ENCODE measurements around the gene SIGLEC5. TPM values are rescaled to one million over a fixed set of nuclear protein-coding genes. Genes with fewer than 3 reads are reported as not detected.

The SIGLEC5 gene
- polyA plus RNA-seq, 1 donor from 2014 or later, result not detected

DNA sequence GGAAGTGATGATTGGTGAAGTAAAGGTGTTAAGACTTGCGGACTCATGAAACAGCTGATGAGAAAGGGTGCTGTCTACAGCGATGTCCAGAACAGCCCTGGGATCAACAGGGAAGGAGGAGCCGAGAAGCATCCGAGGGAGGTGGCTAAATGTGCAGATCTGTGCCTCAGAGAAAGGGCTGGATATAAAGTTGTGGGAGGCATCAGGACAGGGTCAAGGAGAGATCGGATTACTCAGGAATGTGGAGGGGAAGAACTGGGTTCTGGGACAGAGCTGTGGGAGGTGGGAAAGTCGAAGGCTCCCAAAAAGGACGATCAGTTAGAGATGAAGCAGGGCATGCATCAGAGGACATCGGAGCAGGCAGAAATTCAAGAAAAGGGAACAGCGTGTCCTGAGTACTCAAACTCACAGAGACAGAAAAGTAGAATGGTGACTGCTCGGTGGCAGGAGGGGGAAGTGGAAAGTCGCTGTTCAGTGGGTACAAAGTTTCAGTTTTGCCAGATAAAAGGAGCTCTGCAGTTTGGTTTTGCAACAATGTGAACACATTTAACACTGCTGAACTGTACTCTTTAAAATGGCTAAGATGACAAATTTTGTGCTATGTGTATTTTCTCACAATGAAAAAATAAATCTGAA, 14.6 kb upstream of the SIGLEC5 start:
- Mint-ChIP-seq H3K27ac (peak overlapping the region; percentile 82 to 98 (median 89)), H3K27me3 (no peaks in the 10 kb centered on the region), H3K9me3 (no peaks in the 10 kb centered on the region), H3K4me1 (peaks cover 34 to 43% (median 42%) of the 10 kb centered on the region in 3 donors), H3K4me3 (peak overlapping the region; percentile 91 to 100 (median 96)), H3K36me3 (peaks cover 3% of the 10 kb centered on the region)

DNA sequence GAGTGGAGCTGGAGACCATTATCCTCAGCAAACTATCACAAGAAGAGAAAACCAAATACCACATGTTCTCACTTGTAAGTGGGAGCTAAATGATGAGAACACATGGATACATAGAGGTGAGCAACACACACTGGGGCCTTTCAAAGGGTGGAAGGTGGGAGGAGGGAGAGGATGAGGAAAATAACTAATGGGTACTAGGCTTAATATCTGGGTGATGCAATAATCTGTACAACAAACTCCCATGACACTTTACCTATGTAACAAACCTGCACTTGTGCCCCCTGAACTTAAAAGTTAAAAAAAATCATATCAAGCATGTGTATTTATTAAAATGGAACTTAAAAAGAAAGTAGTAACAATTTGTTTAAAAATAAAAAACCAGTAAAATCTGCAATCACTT, 11.4 kb upstream of the SIGLEC5 start:
- H3K27ac Mint-ChIP-seq, result peak overlapping the region in 1 of 3 donors; percentile 88
- no peaks in the 10 kb centered on the region for H3K27me3 Mint-ChIP-seq
- H3K4me3 Mint-ChIP-seq, result peak overlapping the region; percentile 18 to 86 (median 71)
- H3K4me1 Mint-ChIP-seq, result peaks cover 22 to 42% (median 34%) of the 10 kb centered on the region in 3 donors
- peaks cover 3% of the 10 kb centered on the region for H3K36me3 Mint-ChIP-seq
- H3K9me3 Mint-ChIP-seq, result no peaks in the 10 kb centered on the region

DNA sequence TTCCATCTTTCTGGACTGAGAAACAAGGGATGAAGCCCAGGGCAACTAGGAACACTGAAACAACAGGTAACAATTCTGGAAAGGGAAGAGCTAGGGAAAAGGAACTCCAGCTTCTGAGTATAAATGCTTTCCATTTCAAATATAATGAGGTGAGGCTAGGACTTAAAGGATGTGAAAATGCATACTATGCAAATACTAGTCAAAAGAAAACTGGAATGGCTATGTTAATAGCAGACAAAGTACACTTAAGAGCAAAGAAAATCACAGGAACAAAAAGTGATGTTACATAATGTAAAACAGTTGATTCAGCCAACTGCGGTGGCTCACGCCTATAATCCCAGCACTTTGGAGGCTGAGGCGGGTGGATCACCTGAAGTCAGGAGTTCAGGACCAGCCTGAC, 10.2 kb upstream of the SIGLEC5 start:
- Mint-ChIP-seq H3K4me1 (peaks cover 22 to 44% (median 35%) of the 10 kb centered on the region in 3 donors), H3K27ac (no peak overlapping the region), H3K9me3 (no peaks in the 10 kb centered on the region), H3K4me3 (peak overlapping the region in 1 of 4 donors; percentile 26), H3K36me3 (peaks cover 3% of the 10 kb centered on the region), H3K27me3 (no peaks in the 10 kb centered on the region)

DNA sequence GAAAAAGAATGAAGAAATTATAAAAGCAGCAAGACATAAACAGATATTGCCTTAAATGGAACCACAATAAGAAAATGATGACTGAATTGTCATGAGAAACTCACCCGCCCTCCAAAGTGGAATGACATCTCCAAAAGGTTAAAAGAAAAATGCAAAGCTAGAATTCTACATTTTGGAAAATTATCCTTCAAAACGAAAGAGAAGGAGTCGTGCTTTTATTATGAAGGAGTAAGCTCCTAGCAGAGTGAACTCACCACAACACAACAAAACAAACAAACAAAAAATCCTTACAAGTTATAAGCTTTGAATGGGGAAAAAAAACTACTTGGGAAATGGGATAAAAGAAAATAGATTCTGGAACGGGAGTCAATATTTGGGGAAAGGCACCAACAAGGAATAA, 9.7 kb upstream of the SIGLEC5 start:
- H3K27ac Mint-ChIP-seq, result no peak overlapping the region
- peaks cover 3% of the 10 kb centered on the region for H3K36me3 Mint-ChIP-seq
- no peaks in the 10 kb centered on the region for H3K9me3 Mint-ChIP-seq
- H3K27me3 Mint-ChIP-seq, result no peaks in the 10 kb centered on the region
- H3K4me1 Mint-ChIP-seq, result peaks cover 19 to 44% (median 33%) of the 10 kb centered on the region in 3 donors
- H3K4me3 Mint-ChIP-seq, result peak overlapping the region in 1 of 4 donors; percentile 26

DNA sequence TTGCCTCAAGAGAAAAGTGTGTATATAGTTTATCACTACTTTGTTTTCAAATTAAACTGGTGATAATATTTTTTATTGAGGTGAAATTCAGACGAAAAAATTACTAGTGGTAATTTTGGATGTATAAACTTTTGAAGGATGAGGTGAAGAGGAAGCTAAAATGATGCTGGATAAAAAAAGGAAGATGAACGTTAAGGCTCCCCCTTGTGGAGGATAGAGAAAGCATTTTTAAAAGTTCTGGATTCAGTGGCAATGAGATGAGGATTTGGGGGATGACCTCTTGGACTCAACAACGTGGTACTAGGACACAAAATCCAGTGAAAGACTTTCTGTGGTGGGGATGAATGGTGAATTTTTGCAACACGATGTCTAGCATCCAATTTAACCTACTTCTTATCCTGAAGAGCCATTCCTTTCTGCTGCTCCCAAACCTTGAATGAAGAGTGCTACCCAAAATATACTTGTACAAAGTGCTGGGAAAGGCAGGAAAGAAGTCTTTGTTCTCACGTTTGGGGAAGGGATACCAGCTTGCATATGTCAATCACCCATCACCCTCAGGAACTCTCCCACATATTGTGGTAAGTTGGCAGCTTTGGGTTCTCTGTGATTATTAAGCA, 7.3 kb upstream of the SIGLEC5 start:
- Mint-ChIP-seq H3K4me1 (peaks cover 14 to 35% (median 20%) of the 10 kb centered on the region in 3 donors), H3K27ac (no peak overlapping the region), H3K9me3 (no peaks in the 10 kb centered on the region), H3K36me3 (peaks cover 3% of the 10 kb centered on the region), H3K4me3 (peak overlapping the region in 1 of 4 donors; percentile 63), H3K27me3 (no peaks in the 10 kb centered on the region)

DNA sequence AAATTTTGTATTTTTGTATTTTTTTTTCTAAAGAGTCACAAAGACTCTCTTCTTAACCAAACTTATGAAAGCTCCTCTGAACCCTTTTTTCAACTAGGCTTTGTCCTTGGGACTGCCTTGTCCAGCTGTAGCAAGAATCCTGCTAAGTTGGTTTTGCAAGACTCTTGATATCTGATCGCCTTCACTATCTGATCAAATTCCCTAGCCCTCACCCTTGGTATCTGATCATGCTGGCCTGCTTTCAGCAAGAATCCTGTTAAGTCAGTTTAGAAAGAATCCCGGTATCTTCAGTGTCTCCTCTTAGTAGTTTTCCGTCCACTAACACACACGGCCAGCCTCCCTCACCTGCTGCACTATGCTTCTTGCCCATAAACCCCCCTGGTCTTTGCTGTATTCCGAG, 1.9 kb upstream of the SIGLEC5 start:
- H3K4me1 Mint-ChIP-seq, result peaks cover 7 to 26% (median 8%) of the 10 kb centered on the region in 3 donors
- H3K9me3 Mint-ChIP-seq, result no peaks in the 10 kb centered on the region
- no peak overlapping the region for H3K27ac Mint-ChIP-seq
- H3K4me3 Mint-ChIP-seq, result peak overlapping the region in 1 of 4 donors; percentile 72
- H3K36me3 Mint-ChIP-seq, result peaks cover 2% of the 10 kb centered on the region
- H3K27me3 Mint-ChIP-seq, result no peaks in the 10 kb centered on the region

DNA sequence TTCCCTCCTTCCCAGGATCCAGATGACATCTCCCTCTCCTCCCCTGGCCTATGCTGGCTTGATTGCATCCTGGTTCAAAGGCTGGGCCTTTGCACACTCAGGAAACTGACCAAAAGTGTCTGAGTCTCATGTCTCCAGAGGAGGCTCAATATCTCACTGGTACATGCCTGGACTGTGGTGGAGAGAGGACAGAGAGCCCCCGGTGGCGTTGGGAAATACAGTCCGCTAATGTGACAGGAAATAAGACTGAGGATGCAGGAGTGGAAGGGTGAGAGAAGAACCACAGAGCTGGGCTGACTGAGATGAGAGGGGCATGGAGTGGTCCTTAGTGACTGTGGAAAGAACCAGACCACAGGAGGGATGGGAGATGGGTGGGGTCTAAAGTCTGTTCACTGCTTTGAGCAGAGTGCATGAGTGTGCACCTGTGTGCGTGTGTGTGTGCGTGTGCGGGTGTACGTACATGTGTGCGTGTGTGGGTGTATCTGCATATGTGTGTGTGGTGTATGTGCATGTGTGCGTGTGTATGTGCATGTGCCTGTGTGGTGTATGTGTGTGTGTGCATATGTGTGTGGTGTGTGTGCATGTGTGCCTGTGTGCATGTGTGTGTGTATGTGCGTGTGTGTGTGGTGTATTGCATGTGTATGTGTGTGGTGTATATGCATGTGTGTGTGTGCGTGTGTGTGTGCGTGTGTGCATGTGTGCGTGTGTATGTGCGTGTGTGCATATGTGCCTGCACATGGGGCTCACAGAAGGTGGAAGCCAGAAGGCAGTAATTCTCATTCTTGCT, 1.9 kb downstream of the SIGLEC5 start:
- Mint-ChIP-seq H3K4me1 (peaks cover 13 to 25% (median 15%) of the 10 kb centered on the region in 3 donors), H3K27ac (peak overlapping the region in 2 of 3 donors; percentile 67 to 74), H3K36me3 (peaks cover 9% of the 10 kb centered on the region), H3K27me3 (no peaks in the 10 kb centered on the region), H3K4me3 (peak overlapping the region; percentile 24 to 75 (median 64)), H3K9me3 (peaks cover 0 to 2% (median 0%) of the 10 kb centered on the region in 3 donors)

DNA sequence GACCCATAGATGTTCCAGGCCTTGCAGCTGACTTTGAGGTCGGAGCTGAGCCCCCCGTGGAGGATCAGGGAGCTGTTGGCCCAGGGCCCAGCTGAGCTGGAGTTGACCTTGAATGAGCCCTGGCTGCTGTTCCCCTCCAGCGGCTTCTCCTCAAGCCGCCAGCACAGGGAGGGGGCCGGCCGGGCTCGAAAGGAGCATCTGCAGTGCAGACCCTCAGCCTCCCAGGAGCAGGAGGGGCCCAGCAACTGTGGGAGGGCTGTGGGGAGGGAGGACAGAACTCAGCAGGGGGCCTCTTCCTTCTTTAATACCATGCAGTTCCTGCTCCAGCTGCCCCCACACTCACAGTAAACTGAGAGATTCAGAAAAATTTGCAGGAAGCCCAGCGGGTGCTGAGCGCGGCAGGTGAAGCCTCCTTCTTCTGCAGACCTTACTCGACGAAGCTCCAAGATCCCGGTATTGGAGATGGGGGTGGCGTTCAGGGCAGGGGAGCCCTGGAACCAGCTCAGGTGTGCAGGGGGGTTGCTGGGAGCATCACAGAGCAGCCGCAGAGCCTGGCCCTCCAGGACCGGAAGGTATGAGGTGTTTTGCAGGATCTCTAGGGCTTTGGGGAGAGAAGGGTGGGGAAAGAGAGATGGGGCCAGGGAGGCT, 2.6 kb downstream of the SIGLEC5 start:
- H3K27me3 Mint-ChIP-seq, result no peaks in the 10 kb centered on the region
- peak overlapping the region in 1 of 4 donors; percentile 64 for H3K4me3 Mint-ChIP-seq
- H3K27ac Mint-ChIP-seq, result peak overlapping the region in 1 of 3 donors; percentile 46
- H3K4me1 Mint-ChIP-seq, result peaks cover 15 to 25% (median 15%) of the 10 kb centered on the region in 3 donors
- peaks cover 9% of the 10 kb centered on the region for H3K36me3 Mint-ChIP-seq
- peaks cover 0 to 2% (median 0%) of the 10 kb centered on the region in 3 donors for H3K9me3 Mint-ChIP-seq

DNA sequence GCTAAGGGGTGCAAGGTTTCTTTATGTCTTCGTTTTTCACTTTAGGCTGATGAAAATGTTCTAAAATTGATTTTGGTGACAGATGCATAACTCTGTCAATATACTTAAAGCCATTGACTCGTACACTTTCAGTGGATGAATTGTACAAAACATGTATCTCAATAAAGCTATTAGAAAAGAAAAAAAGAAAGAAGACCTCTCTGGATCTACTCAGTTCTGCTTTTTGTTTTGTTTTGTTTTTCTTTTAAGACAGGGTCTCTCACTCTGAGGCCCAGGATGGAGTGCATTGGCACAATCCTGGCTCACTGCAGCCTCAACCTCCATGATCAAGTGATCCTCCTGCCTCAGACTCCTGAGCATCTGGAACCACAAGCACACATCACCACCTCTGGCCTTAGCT, 3.5 kb downstream of the SIGLEC5 start:
- peaks cover 9% of the 10 kb centered on the region for H3K36me3 Mint-ChIP-seq
- peak overlapping the region in 2 of 4 donors; percentile 31 to 71 for H3K4me3 Mint-ChIP-seq
- peaks cover 0 to 2% (median 0%) of the 10 kb centered on the region in 3 donors for H3K9me3 Mint-ChIP-seq
- peak overlapping the region in 1 of 3 donors; percentile 46 for H3K27ac Mint-ChIP-seq
- H3K27me3 Mint-ChIP-seq, result no peaks in the 10 kb centered on the region
- peaks cover 15 to 25% (median 16%) of the 10 kb centered on the region in 3 donors for H3K4me1 Mint-ChIP-seq

DNA sequence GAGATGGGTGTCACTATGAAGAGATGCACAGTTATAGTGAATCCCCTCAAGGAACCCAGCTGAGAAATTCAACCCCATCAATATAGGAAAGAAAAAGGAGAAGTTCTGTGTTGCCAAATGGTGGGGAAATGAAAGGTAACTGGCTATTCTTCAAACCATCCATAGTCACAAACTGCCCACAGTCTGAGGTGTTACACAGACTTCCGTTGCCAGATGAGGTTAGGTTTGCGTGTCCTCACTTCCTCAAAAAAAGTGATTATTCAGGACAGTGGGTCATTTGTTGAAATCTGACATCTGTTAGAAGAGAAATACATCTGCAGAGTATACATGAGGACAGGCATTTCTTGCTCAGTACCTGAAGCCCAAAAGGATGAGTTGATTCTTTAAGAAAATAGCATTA, 9.0 kb downstream of the SIGLEC5 start:
- Mint-ChIP-seq H3K27ac (peak overlapping the region in 1 of 3 donors; percentile 40), H3K36me3 (peaks cover 3% of the 10 kb centered on the region), H3K27me3 (no peaks in the 10 kb centered on the region), H3K4me1 (peaks cover 24 to 35% (median 25%) of the 10 kb centered on the region in 3 donors), H3K9me3 (peaks cover 0 to 2% (median 0%) of the 10 kb centered on the region in 3 donors), H3K4me3 (peak overlapping the region in 1 of 4 donors; percentile 31)

DNA sequence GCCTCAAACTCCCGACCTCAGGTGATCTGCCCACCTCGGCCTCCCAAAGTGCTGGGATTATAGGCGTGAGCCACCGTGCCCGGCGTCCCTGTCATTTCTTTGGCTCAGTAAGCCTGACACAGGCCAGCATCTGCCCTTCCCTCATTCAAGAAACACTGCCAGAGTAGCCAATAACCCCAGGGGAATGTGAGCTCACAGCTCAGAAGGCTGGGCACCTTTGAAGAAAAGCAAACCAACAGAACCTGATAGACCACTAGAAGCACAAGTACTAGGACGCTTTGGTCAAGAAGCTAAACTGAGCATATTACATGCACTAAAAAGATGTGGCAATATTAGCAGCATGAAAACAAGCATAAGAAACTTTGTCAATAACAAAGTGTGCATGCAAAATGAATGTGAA, 14.2 kb downstream of the SIGLEC5 start:
- Mint-ChIP-seq H3K4me3 (no peak overlapping the region), H3K9me3 (peaks cover 0 to 4% (median 0%) of the 10 kb centered on the region in 3 donors), H3K27ac (no peak overlapping the region), H3K4me1 (peaks cover 21 to 49% (median 27%) of the 10 kb centered on the region in 3 donors), H3K27me3 (no peaks in the 10 kb centered on the region), H3K36me3 (peaks cover 4% of the 10 kb centered on the region)

DNA sequence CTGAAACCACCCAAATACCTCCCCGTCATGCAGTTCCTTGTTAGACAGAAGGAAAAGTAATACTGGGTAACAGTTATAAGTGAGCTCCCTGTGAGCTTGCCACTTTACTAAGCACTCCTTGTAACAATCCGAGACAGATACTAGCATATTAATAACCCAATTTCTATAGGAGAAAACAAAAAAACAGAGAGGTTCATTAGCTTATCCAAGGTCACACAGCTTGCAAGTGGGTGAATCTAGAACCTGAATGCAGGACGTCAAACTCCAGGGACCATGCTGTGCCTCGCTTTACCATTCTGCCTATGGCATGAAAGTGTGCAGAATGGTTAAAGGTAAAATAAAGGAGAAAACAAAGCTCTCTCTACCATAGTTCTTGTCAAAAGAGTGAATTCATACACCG, 15.4 kb downstream of the SIGLEC5 start:
- no peak overlapping the region for H3K4me3 Mint-ChIP-seq
- H3K9me3 Mint-ChIP-seq, result peaks cover 0 to 4% (median 0%) of the 10 kb centered on the region in 3 donors
- H3K27ac Mint-ChIP-seq, result peak overlapping the region in 1 of 3 donors; percentile 47
- no peaks in the 10 kb centered on the region for H3K27me3 Mint-ChIP-seq
- peaks cover 21 to 47% (median 28%) of the 10 kb centered on the region in 3 donors for H3K4me1 Mint-ChIP-seq
- H3K36me3 Mint-ChIP-seq, result peaks cover 4% of the 10 kb centered on the region

DNA sequence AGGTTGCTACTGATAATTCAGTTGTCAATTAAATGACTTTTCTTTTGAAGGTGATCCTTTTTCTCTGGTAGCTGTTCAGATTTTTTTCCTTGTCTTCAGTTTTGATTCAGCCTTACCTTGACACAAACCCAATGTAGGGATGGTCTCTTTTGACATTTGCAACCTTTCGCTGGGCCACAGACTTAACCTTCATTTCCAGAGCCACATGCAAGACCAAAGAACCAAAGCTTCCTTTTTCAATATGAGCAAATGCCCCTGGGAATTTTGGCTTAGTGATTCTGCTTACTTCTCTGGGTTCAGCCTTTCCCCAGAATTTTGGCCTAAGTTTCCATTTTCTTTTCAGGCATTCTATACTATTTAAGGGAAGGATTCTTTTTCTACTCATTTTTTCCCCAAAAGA, 19.6 kb downstream of the SIGLEC5 start:
- Mint-ChIP-seq H3K4me3 (peak overlapping the region in 1 of 4 donors; percentile 17), H3K4me1 (peaks cover 45 to 53% (median 53%) of the 10 kb centered on the region in 3 donors), H3K9me3 (peaks cover 0 to 4% (median 0%) of the 10 kb centered on the region in 3 donors), H3K36me3 (peaks cover 7% of the 10 kb centered on the region), H3K27ac (peak overlapping the region in 1 of 3 donors; percentile 68), H3K27me3 (no peaks in the 10 kb centered on the region)

DNA sequence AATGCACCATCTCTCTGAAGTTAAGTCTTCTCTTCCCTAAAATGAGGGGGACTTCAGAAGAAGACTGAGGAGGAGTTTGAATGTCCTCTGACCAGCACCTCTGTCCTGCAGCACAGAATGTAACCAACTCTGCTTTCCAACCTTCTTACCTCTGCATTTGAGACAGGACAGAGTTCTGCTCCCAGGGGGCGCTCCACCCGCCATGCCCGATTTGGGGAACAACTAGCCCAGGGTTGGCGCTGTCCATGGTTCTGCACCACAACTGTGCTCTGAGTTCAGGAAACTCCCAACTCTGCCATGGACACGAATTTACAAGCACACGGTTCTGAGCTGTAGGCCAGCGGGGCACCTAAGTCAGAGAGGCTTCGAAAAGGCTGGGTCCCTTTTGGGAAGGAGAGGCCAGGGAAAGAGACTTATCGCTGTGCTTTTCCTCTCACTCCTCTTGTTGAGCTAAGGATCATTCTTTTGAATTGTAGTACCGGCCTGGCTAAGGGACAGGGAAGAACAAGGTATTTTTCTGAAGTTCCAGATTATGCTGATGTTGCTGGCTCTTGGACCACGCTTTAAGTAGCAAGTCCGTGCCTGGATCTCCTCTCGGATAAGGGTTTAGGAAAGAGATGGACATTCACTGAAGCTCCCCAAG, 22.2 kb downstream of the SIGLEC5 start:
- Mint-ChIP-seq H3K4me3 (peak overlapping the region in 3 of 4 donors; percentile 39 to 92 (median 68)), H3K4me1 (peaks cover 44 to 52% (median 52%) of the 10 kb centered on the region in 3 donors), H3K36me3 (peaks cover 7% of the 10 kb centered on the region), H3K27me3 (no peaks in the 10 kb centered on the region), H3K27ac (peak overlapping the region; percentile 87 to 95 (median 95)), H3K9me3 (peaks cover 0 to 4% (median 0%) of the 10 kb centered on the region in 3 donors)
